HG03045 (cell line): ENCODE data around the gene CENPA.
"Not testable (repeated sequence)": the region's sequence is repeated elsewhere in the genome, so short reads cannot be mapped to it uniquely, and the experiment has no call there.

ENCODE experiments used
- ATAC-seq: cut with Tn5 transposase; IDR thresholded peaks from one replicate; pipeline ENCODE4 v1.9.1; 2021; ENCODE audit warnings: mild to moderate bottlenecking, moderate library complexity; ENCODE audit not compliant: unreplicated experiment

The CENPA gene

GRCh38 chr2:26786207-26787028 lies 562 bp downstream of the CENPA start:
- peak; percentile 13 for ATAC-seq

DNA sequence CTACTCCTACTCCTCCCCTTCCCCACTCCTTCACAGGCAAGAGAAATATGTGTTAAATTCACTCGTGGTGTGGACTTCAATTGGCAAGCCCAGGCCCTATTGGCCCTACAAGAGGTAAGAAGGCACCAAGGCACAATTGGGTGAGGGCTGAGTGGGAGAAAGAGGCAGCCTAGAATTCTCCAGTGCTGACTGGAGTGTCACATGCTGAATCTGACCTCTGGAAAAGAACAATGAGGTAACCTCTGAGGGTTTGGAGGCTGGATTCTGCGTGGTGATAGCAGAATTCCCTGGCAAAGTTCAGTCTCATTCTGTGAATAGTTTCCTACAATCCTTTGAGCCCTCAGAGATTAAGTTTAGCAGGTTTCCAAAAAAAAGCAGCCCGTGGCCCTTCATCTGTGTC lies 6.9 kb downstream of the CENPA start:
- no peak for ATAC-seq

GRCh38 chr2:26793518-26793917 lies 7.7 kb downstream of the CENPA start:
- no peak for ATAC-seq

GRCh38 chr2:26795135-26795534 lies 9.3 kb downstream of the CENPA start:
- ATAC-seq: not testable (repeated sequence)

GRCh38 chr2:26801328-26801727 lies 15.5 kb downstream of the CENPA start:
- no peak for ATAC-seq

DNA sequence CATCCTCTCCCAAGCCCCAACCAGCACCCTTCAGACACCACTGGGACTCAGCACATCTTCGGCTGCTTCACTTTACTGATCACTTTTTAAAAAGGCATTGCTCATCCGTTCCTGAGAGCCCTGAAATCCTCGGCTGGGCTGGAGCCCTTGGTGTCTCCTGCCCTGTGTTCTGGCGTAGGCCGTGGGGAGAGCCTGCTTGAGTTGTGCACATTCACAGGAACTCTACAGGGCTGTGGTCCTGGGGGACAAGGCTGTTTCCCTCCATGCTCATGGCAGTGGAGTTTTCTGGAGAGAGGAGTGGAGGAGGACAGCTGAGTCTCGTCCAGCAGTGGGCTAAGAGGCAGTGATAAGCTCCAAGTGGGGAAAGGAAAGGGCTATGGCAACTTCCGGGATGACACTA lies 15.9 kb downstream of the CENPA start:
- ATAC-seq: no peak

- ATAC-seq: no peak
Measured at GRCh38 chr2:26805241-26805676, 19.4 kb downstream of the CENPA start.

DNA sequence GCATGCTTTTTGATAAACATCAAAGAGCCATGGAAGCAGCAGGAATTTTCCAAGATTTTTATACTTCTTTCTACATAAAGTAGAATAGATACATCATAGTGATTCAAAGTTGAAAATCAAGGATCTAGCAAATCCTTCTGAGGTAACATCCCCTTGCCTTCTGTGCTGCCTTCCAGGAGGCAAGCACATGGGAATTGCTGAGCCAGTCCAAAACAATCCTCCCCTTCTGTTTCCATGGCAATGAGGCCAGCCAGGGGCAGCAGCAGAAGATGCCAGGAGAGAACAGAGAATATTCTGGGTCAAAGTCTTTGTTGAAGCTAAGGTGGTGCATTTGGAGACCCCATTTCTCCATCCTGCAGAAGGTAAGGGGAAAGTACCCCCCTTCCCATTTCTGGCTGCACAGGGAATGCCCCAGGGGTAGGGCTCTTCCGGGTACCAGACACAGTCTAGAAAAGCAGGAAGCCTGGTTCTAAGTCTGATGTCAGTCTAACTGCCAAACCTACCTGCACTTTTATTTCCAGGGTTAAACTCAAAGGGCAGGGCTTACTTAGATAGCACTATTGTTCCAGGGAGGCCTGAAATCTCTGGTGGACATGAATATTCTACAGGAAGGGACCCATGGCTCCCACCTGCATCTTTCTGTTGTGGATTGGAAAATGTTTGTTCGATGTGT lies 22.1 kb downstream of the CENPA start:
- no peak for ATAC-seq

- ATAC-seq: no peak
Measured at GRCh38 chr2:26809211-26809610, 23.4 kb downstream of the CENPA start.

DNA sequence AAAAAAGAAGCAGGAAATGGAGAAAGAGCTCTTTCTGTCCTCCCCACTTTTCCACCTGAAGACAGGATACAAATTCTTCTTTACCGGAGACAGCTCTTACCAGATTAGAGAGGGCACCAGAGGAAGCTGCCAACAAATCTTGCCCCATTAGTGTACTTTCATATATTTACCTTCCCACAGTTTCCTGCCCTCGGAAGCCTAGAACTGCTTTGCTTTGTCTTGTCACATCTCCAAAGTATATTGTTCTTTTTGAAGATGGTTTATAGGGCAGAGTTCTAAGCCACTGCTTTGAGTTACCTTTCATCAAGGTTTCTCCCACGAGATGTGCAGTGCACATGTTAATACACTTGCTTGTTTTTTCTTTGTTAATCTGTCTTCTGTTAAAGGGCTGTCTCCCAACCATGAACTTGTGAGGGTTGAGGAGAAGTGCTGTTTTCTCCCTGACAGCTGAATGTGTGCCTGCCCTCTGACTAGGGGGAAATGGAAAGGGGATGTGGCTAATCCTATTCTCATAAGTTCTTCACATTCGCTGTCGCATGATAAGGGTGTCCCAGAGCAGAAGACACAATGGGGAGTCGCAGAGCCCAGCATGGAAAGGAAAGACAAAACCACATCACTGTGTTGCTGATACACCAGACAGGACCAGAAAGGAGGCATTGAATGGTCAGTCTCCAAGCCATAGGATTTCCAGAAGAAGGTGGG lies 24.2 kb downstream of the CENPA start:
- no peak for ATAC-seq

GRCh38 chr2:26811261-26811660 lies 25.4 kb downstream of the CENPA start:
- ATAC-seq: no peak

- ATAC-seq: no peak
Measured at GRCh38 chr2:26811791-26812694, 26.2 kb downstream of the CENPA start.

DNA sequence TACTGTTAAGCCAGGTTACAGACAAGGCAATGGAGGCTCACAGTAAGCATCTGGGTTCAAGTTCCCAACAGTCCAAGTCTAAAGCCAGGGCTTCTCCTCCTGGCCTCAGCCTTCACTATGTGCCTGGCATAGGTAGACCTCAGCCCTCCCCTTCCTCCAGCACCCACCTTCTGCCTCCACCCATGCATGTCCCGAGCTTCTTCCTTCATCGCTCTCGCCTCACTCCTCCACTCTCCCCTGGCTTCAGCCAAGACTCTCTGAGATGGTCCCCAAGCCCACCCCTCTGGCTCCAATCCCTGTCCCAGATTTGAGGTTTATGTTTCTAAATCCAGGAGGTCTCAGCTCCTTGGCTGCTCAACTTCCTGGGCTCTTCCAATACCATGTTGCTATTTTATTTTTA lies 26.9 kb downstream of the CENPA start:
- no peak for ATAC-seq

GRCh38 chr2:26814072-26814765 lies 28.4 kb downstream of the CENPA start:
- not testable (repeated sequence) for ATAC-seq

DNA sequence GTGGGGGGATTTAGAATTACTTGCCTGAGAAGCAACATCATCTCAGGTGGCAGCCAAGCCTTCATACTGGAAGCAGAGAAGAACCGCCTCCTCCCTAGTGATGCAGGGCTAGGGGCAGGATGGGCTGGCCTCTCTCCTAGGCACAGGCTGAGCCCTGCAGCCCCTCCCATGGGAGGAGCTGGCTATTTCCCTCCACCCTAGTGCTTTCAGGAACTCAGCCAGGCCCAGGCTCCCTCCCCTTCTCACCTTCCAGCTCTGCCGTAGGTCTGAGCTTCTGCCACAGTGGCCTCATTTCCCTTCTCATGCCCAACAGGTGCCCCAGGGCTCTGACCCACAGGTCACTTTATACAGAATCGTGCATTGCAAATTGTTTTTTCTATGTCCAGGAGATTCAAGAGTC lies 31.0 kb downstream of the CENPA start:
- no peak for ATAC-seq

GRCh38 chr2:26818255-26818654 lies 32.4 kb downstream of the CENPA start:
- no peak for ATAC-seq

GRCh38 chr2:26818972-26819371 lies 33.1 kb downstream of the CENPA start:
- no peak for ATAC-seq

GRCh38 chr2:26820932-26821331 lies 35.1 kb downstream of the CENPA start:
- no peak for ATAC-seq

DNA sequence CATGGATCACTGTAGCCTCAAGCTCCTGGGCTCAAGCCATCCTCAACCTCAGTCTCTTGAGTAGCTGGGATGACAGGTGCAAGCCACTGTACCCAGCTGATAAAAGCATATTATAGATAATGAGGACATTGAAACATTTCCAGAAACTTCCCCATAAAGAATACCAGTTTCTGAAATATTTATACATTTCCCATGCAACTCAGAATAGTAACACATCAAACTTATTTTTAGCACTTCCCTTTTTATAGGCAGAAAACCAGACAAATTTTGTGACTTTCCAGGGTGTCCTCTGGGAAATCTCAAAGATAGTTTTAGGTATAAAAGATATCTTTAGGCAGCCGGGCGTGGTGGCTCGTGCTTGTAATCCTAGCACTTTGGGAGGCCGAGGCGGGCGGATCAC lies 37.0 kb downstream of the CENPA start:
- ATAC-seq: no peak
